ENCODE data around the gene FBXL19. TPM values are rescaled to one million over a fixed set of nuclear protein-coding genes. Genes with fewer than 3 reads are reported as not detected.

Gene FBXL19
- total and polyA plus RNA-seq, 9 of the 15 experiments (the other 6 are each of a cell fraction or from before 2014, with no cell fraction given) = 0.13 to 48.0 (median 13.5) TPM; not detected in 1

DNA sequence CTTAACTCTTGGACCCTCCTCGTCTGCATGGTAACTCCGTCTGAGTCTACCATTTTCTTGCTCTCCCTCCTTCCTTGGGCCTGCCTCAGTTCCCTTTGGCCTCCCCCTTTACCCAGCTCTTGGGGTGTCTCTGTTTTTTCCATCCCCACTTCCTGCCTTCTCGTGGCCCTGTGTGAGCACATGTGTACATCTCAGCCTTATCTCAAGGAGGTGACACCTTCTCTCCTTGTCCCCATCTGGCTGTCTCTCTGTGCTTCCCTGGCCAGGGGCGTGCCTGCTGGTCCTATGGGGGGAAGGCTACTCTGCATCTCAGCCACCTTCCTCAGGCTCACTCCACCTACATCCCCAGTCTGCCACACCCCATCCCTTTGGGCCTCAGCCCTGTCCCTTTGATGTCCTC, 20.4 kb upstream of the FBXL19 start (continued):
- TF ChIP-seq, protein P1, sequence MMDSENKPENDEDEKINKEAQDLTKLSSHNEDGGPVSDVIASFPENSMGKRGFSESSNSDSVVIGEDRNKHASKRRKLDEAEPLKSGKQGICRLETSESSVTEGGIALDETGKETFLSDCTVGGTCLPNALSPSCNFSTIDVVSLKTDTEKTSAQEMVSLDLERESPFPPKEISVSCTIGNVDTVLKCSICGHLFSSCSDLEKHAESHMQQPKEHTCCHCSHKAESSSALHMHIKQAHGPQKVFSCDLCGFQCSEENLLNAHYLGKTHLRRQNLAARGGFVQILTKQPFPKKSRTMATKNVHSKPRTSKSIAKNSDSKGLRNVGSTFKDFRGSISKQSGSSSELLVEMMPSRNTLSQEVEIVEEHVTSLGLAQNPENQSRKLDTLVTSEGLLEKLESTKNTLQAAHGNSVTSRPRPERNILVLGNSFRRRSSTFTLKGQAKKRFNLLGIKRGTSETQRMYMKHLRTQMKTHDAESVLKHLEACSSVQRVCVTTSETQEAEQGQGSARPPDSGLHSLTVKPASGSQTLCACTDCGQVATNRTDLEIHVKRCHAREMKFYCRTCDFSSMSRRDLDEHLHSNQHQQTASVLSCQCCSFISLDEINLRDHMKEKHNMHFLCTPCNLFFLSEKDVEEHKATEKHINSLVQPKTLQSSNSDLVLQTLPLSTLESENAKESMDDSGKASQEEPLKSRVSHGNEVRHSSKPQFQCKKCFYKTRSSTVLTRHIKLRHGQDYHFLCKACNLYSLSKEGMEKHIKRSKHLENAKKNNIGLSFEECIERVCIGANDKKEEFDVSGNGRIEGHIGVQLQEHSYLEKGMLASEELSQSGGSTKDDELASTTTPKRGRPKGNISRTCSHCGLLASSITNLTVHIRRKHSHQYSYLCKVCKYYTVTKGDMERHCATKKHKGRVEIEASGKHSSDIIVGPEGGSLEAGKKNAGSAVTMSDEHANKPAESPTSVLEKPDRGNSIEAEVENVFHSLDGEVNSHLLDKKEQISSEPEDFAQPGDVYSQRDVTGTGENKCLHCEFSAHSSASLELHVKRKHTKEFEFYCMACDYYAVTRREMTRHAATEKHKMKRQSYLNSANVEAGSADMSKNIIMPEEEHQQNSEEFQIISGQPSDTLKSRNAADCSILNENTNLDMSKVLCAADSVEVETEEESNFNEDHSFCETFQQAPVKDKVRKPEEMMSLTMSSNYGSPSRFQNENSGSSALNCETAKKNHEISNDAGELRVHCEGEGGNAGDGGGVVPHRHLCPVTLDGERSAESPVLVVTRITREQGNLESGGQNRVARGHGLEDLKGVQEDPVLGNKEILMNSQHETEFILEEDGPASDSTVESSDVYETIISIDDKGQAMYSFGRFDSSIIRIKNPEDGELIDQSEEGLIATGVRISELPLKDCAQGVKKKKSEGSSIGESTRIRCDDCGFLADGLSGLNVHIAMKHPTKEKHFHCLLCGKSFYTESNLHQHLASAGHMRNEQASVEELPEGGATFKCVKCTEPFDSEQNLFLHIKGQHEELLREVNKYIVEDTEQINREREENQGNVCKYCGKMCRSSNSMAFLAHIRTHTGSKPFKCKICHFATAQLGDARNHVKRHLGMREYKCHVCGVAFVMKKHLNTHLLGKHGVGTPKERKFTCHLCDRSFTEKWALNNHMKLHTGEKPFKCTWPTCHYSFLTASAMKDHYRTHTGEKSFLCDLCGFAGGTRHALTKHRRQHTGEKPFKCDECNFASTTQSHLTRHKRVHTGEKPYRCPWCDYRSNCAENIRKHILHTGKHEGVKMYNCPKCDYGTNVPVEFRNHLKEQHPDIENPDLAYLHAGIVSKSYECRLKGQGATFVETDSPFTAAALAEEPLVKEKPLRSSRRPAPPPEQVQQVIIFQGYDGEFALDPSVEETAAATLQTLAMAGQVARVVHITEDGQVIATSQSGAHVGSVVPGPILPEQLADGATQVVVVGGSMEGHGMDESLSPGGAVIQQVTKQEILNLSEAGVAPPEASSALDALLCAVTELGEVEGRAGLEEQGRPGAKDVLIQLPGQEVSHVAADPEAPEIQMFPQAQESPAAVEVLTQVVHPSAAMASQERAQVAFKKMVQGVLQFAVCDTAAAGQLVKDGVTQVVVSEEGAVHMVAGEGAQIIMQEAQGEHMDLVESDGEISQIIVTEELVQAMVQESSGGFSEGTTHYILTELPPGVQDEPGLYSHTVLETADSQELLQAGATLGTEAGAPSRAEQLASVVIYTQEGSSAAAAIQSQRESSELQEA (IDR thresholded peaks at IDR 0.05; ENCODE audit: low read depth) = no peak
- TF ChIP-seq SREBF1 (IDR thresholded peaks at IDR 0.05; ENCODE audit: borderline replicate concordance, low read depth, low read length) = no peak
- no peak for TF ChIP-seq HNRNPL (IDR thresholded peaks at IDR 0.05; ENCODE audit: low read depth, low read length)
- no peak for TF ChIP-seq CHCHD3 (CRISPR knock-in tag; IDR thresholded peaks at IDR 0.05)
- peak; percentile 71 for TF ChIP-seq CTBP1 (IDR thresholded peaks at IDR 0.05; ENCODE audit: borderline replicate concordance)
- TF ChIP-seq NR2C2 (CRISPR knock-in tag; IDR thresholded peaks at IDR 0.05) = no peak
- no peak for TF ChIP-seq NR2C2 (tag; IDR thresholded peaks at IDR 0.05)
- no peak for TF ChIP-seq SMARCA4 (IDR thresholded peaks at IDR 0.05)
- TF ChIP-seq CBX3 (IDR thresholded peaks at IDR 0.05; ENCODE audit: borderline replicate concordance in 1 of 2, low read length in 2 of 2) = no peak
- TF ChIP-seq CBFA2T2 (conservative IDR thresholded peaks at IDR 0.05) = no peak
- TF ChIP-seq BCL6 (CRISPR knock-in tag; IDR thresholded peaks at IDR 0.05) = no peak
- TF ChIP-seq, protein P2, sequence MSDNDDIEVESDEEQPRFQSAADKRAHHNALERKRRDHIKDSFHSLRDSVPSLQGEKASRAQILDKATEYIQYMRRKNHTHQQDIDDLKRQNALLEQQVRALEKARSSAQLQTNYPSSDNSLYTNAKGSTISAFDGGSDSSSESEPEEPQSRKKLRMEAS (CRISPR knock-in tag; IDR thresholded peaks at IDR 0.05) = peak; percentile 63; the same call in 1 of the 2 replicates
- TF ChIP-seq BDP1 (IDR thresholded peaks at IDR 0.05; ENCODE audit: insufficient read depth, insufficient read length) = no peak
- TF ChIP-seq, protein P3, sequence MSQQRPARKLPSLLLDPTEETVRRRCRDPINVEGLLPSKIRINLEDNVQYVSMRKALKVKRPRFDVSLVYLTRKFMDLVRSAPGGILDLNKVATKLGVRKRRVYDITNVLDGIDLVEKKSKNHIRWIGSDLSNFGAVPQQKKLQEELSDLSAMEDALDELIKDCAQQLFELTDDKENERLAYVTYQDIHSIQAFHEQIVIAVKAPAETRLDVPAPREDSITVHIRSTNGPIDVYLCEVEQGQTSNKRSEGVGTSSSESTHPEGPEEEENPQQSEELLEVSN (IDR thresholded peaks at IDR 0.05; ENCODE audit: borderline replicate concordance in 1 of 2, extremely low read depth in 1 of 2, insufficient read depth in 1 of 2, insufficient read length in 1 of 2, low read depth in 1 of 2, low read length in 1 of 2, poor library complexity in 1 of 2, severe bottlenecking in 1 of 2) = peak in 1 of 2 experiments; percentile 47
- no peak for TF ChIP-seq STAT5A (IDR thresholded peaks at IDR 0.05; ENCODE audit: borderline replicate concordance, low read length)
- peak; percentile 70 for TF ChIP-seq EP400 (IDR thresholded peaks at IDR 0.05)
- no peak for TF ChIP-seq ZNF589 (CRISPR knock-in tag; IDR thresholded peaks at IDR 0.05; ENCODE audit: low read depth)
- TF ChIP-seq NCOA6 (IDR thresholded peaks at IDR 0.05) = no peak
- no peak for TF ChIP-seq ZNF77 (CRISPR knock-in tag; IDR thresholded peaks at IDR 0.05)
- no peak for TF ChIP-seq TAF15 (IDR thresholded peaks at IDR 0.05; ENCODE audit: low read depth, low read length)
- no peak for TF ChIP-seq ZNF197 (CRISPR knock-in tag; IDR thresholded peaks at IDR 0.05; ENCODE audit: low read depth)
- no peak for TF ChIP-seq CHD1 (IDR thresholded peaks at IDR 0.05; ENCODE audit: low read length)

Data from K562 (cell line).